Stomach (tissue), 9 donors: ENCODE data around the gene KCNIP4. TPM values are rescaled to one million over a fixed set of nuclear protein-coding genes. Genes with fewer than 3 reads are reported as not detected.

Source experiments
- DNase-seq, 2 donors: peaks; one replicate each; pipeline versions ENCODE4 v3.0.0 to v3.0.0-alpha.2; 2013 to 2019
- H3K27ac ChIP-seq, 5 donors: fragments of 200-600 bp in 4 of 5; sonication (generic) in 4 of 5; one replicate each; pipeline ENCODE4 v1.5.1; 2013 to 2019; ENCODE audit warnings: mild to moderate bottlenecking in 1 of 5, moderate library complexity in 1 of 5
- H3K27me3 ChIP-seq, 3 donors: fragments of 200-600 bp; sonication (generic); one replicate each; pipeline ENCODE4 v1.5.1; 2017 to 2019; ENCODE audit warnings: mixed run types in 1 of 3
- H3K36me3 ChIP-seq, 4 donors: fragments of 200-600 bp; sonication (generic); 1 replicate in 3 of 4; 2 replicates in 1 of 4; pipeline ENCODE4 v1.5.1; 2016 to 2019
- H3K4me1 ChIP-seq, 4 donors: fragments of 200-600 bp; sonication (generic); one replicate each; pipeline ENCODE4 v1.5.1; 2016 to 2019
- H3K4me3 ChIP-seq, 4 donors: fragments of 200-600 bp; sonication (generic) in 3 of 4; one replicate each; pipeline ENCODE4 v1.5.1; 2016 to 2019; ENCODE audit warnings: mild to moderate bottlenecking in 1 of 4
- H3K9me3 ChIP-seq, 4 donors: fragments of 200-600 bp; sonication (generic); one replicate each; pipeline ENCODE4 v1.5.1; 2016 to 2019
- EP300 ChIP-seq: sonication (generic); formaldehyde crosslinking; IDR thresholded peaks from one replicate; pipeline ENCODE4 v1.6.1; 2017; ENCODE audit warnings: antibody characterized with exemption
- POLR2A ChIP-seq, 4 donors: fragments of 450-650 bp; IDR thresholded peaks; one replicate each; pipeline ENCODE4 v1.6.1; 2016; ENCODE audit warnings: antibody characterized with exemption in 4 of 4, control low read depth in 2 of 4, mild to moderate bottlenecking in 1 of 4, moderate library complexity in 1 of 4
- POLR2AphosphoS5 ChIP-seq, 3 donors: sonication (generic); formaldehyde crosslinking; IDR thresholded peaks; one replicate each; pipeline ENCODE4 v1.6.1; 2016; ENCODE audit warnings: antibody characterized with exemption in 3 of 3
- WGBS, 5 donors: extraction: QIAGEN DNeasy Blood & Tissue Kit in 3 of 5; methylation state at CpG; one replicate each; pipeline versions ENCODE4 v1.1.5 to v1.1.7; 2013 to 2018; 5-methylcytosine and 5-hydroxymethylcytosine counted together
- intact Hi-C: fragments of 100-400 bp; cut with DNase I; formaldehyde crosslinking; loops from one replicate; pipeline ENCODE4 v1.15.1; 2023; ENCODE audit warnings: low total_unique reads
- polyA plus RNA-seq, 3 donors: library from polyadenylated mRNA; stranded (reverse); fragments of 200-250 nt; gene quantifications; one replicate each; pipeline ENCODE4 v1.2.3, GENCODE V29; 2013
- total RNA-seq, 5 donors: library from RNA; depleted of rRNA; stranded (reverse); fragments of >200 nt; gene quantifications; one replicate each; pipeline versions ENCODE4 v1.1.0 to v1.2.3, GENCODE V29; 2014 to 2016
- TF ChIP-seq, protein P1 (sequence below), 7 experiments: fragments of 450-650 bp in 4 of 7; fragments of 200-600 bp in 3 of 7; sonication (generic) in 3 of 7; IDR thresholded peaks; one replicate each; pipeline ENCODE4 v1.5.1; 2016 to 2019; ENCODE audit warnings: antibody characterized with exemption in 7 of 7, control low read depth in 2 of 7, mild to moderate bottlenecking in 1 of 7
- donor health status: healthy with polysubstance abuse.
- donor health status: Bipolar disorder and iron deficiency.
- donor health status: healthy.

KCNIP4 gene
- total and polyA plus RNA-seq, 8 donors: 0.23 to 1.8 (median 1.3) TPM; not detected in 4

- WGBS, 5 donors: 19 to 60% (median 50%) methylated on average over 1 of the region's 1 CpG
- Histone ChIP-seq H3K27ac (no peak overlapping the region), H3K27me3 (no peaks in the 10 kb centered on the region), H3K4me3 (no peak overlapping the region), H3K36me3 (no peaks in the 10 kb centered on the region), H3K9me3 (no peaks in the 10 kb centered on the region), H3K4me1 (no peaks in the 10 kb centered on the region)
- no peak for DNase-seq
- intact Hi-C loops: no loop called here
- no peak for TF ChIP-seq POLR2AphosphoS5 (IDR thresholded peaks at IDR 0.05)
- no peak for TF ChIP-seq EP300
- TF ChIP-seq, protein P1, sequence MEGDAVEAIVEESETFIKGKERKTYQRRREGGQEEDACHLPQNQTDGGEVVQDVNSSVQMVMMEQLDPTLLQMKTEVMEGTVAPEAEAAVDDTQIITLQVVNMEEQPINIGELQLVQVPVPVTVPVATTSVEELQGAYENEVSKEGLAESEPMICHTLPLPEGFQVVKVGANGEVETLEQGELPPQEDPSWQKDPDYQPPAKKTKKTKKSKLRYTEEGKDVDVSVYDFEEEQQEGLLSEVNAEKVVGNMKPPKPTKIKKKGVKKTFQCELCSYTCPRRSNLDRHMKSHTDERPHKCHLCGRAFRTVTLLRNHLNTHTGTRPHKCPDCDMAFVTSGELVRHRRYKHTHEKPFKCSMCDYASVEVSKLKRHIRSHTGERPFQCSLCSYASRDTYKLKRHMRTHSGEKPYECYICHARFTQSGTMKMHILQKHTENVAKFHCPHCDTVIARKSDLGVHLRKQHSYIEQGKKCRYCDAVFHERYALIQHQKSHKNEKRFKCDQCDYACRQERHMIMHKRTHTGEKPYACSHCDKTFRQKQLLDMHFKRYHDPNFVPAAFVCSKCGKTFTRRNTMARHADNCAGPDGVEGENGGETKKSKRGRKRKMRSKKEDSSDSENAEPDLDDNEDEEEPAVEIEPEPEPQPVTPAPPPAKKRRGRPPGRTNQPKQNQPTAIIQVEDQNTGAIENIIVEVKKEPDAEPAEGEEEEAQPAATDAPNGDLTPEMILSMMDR (IDR thresholded peaks at IDR 0.05): no peak
- TF ChIP-seq POLR2A (IDR thresholded peaks at IDR 0.05): no peak
Observed at GRCh38 chr4:21876711-21877110, 71.9 kb downstream of the KCNIP4 start.

DNA sequence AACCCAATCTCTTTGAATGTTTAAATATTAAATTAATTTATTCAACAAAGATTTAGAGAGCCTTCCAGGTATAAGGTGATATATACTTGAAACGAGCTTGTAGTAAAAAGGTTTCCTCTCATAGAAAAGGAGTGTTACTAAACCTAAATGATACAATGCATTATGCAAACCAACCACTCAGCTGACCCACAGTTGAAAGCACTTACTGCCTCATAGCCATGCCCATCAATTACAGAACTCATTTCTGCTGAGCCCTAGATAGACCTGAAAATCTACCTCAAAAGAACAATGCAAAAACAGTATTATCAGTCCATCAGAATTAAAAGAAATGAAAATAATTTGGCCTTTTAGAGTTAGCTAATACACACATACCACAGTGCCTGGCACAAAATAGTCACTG is 75.4 kb downstream of the KCNIP4 start:
- H3K9me3 ChIP-seq: no peaks in the 10 kb centered on the region
- intact Hi-C loops: no loop called here
- DNase-seq: no peak
- H3K36me3 ChIP-seq: no peaks in the 10 kb centered on the region
- no peaks in the 10 kb centered on the region for H3K4me1 ChIP-seq
- H3K27me3 ChIP-seq: no peaks in the 10 kb centered on the region
- TF ChIP-seq EP300: no peak
- no peak overlapping the region for H3K27ac ChIP-seq
- 51 to 63% (median 61%) methylated on average over 1 of the region's 1 CpG for WGBS, 5 donors
- no peak overlapping the region for H3K4me3 ChIP-seq

DNA sequence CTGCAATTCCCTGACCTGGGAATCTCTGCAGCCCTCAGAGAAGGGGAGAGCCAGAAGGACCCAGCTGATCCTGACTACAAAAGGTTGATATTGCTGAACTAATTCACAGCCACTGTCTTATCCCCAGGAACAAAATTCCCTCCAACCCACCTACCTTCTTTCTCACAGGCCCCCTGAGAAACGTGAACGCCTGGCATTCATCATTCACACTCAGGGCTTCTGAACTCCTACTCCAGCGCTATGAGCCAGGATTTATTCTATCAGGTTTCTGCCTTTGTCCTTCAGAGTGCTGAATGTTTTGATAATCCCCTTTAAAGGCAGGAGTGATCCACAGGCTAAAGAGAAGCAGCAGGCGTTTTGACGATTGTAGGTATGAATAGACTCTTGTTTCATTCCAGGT is 76.5 kb downstream of the KCNIP4 start:
- intact Hi-C loops: no loop called here
- no peak for DNase-seq
- Histone ChIP-seq H3K27ac (no peak overlapping the region), H3K27me3 (no peaks in the 10 kb centered on the region), H3K4me3 (no peak overlapping the region), H3K4me1 (no peaks in the 10 kb centered on the region), H3K9me3 (no peaks in the 10 kb centered on the region), H3K36me3 (no peaks in the 10 kb centered on the region)
- 66 to 77% (median 68%) methylated on average over 5 of the region's 5 CpGs for WGBS, 5 donors
- TF ChIP-seq POLR2AphosphoS5 (IDR thresholded peaks at IDR 0.05) (no peak), EP300 (no peak), POLR2A (IDR thresholded peaks at IDR 0.05) (no peak)
- TF ChIP-seq, protein P1 (IDR thresholded peaks at IDR 0.05): no peak

DNA sequence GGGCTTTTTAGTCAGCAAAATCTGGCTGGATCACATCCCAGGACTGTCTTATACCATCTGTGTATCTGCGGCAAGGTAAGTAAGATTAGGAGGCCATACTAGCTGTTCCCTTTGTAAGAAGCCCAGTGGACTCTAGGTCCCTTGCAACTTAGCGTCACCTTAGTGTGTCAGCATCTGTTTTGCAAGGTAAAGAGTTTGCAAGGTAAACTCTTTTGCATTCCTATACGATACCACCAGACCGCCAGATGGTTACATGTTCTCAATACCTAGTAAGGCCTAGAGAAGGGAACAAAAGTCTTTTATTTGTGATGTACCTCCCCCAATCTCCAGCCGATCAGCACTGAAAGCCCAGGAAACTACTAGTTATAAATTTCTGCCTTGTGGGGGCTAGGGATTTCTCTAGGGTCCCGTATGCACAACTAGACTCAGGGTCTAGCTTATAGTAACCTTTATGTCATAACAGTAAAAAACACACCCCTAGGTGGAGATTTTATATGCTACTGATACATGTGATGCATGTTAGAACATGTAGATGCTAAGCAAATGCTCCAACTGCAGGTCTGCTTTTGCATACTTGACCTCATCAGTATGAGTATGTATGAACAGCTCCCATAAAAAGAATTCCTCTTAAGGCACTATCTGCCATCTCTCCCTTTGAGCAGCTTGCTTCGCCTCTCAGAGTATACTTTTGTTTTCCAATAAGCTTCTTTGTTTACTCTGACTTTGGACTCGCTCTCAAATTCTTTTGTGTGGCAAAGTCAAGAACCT is 78.4 kb downstream of the KCNIP4 start:
- DNase-seq: no peak
- H3K4me3 ChIP-seq: no peak overlapping the region
- H3K27me3 ChIP-seq: no peaks in the 10 kb centered on the region
- no peak overlapping the region for H3K27ac ChIP-seq
- H3K9me3 ChIP-seq: no peaks in the 10 kb centered on the region
- no peaks in the 10 kb centered on the region for H3K4me1 ChIP-seq
- whole genome bisulfite sequencing, 5 donors: 77 to 85% (median 80%) methylated on average over 8 of the region's 8 CpGs
- no peak for TF ChIP-seq EP300
- TF ChIP-seq, protein P1 (IDR thresholded peaks at IDR 0.05): no peak
- TF ChIP-seq POLR2A (IDR thresholded peaks at IDR 0.05): no peak
- no peak for TF ChIP-seq POLR2AphosphoS5 (IDR thresholded peaks at IDR 0.05)
- no peaks in the 10 kb centered on the region for H3K36me3 ChIP-seq
- intact Hi-C loops: no loop called here

- no peak overlapping the region for H3K27ac ChIP-seq
- H3K36me3 ChIP-seq: no peaks in the 10 kb centered on the region
- H3K4me1 ChIP-seq: no peaks in the 10 kb centered on the region
- no peaks in the 10 kb centered on the region for H3K9me3 ChIP-seq
- TF ChIP-seq, protein P1 (IDR thresholded peaks at IDR 0.05): no peak
- TF ChIP-seq EP300: no peak
- H3K4me3 ChIP-seq: no peak overlapping the region
- 82 to 92% (median 86%) methylated on average over 2 of the region's 2 CpGs for WGBS, 5 donors
- no peak for DNase-seq
- intact Hi-C loops: no loop called here
- no peaks in the 10 kb centered on the region for H3K27me3 ChIP-seq
Observed at GRCh38 chr4:21864686-21865085, 83.9 kb downstream of the KCNIP4 start.
